ENCODE data around the gene CEMIP2.
A peak's percentile ranks its signal among the peaks of the same experiment; 100 is the strongest.
"Not testable (repeated sequence)": the region's sequence is repeated elsewhere in the genome, so short reads cannot be mapped to it uniquely, and the experiment has no call there.

Gene CEMIP2, protein sequence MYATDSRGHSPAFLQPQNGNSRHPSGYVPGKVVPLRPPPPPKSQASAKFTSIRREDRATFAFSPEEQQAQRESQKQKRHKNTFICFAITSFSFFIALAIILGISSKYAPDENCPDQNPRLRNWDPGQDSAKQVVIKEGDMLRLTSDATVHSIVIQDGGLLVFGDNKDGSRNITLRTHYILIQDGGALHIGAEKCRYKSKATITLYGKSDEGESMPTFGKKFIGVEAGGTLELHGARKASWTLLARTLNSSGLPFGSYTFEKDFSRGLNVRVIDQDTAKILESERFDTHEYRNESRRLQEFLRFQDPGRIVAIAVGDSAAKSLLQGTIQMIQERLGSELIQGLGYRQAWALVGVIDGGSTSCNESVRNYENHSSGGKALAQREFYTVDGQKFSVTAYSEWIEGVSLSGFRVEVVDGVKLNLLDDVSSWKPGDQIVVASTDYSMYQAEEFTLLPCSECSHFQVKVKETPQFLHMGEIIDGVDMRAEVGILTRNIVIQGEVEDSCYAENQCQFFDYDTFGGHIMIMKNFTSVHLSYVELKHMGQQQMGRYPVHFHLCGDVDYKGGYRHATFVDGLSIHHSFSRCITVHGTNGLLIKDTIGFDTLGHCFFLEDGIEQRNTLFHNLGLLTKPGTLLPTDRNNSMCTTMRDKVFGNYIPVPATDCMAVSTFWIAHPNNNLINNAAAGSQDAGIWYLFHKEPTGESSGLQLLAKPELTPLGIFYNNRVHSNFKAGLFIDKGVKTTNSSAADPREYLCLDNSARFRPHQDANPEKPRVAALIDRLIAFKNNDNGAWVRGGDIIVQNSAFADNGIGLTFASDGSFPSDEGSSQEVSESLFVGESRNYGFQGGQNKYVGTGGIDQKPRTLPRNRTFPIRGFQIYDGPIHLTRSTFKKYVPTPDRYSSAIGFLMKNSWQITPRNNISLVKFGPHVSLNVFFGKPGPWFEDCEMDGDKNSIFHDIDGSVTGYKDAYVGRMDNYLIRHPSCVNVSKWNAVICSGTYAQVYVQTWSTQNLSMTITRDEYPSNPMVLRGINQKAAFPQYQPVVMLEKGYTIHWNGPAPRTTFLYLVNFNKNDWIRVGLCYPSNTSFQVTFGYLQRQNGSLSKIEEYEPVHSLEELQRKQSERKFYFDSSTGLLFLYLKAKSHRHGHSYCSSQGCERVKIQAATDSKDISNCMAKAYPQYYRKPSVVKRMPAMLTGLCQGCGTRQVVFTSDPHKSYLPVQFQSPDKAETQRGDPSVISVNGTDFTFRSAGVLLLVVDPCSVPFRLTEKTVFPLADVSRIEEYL (N-terminal part only)

DNA sequence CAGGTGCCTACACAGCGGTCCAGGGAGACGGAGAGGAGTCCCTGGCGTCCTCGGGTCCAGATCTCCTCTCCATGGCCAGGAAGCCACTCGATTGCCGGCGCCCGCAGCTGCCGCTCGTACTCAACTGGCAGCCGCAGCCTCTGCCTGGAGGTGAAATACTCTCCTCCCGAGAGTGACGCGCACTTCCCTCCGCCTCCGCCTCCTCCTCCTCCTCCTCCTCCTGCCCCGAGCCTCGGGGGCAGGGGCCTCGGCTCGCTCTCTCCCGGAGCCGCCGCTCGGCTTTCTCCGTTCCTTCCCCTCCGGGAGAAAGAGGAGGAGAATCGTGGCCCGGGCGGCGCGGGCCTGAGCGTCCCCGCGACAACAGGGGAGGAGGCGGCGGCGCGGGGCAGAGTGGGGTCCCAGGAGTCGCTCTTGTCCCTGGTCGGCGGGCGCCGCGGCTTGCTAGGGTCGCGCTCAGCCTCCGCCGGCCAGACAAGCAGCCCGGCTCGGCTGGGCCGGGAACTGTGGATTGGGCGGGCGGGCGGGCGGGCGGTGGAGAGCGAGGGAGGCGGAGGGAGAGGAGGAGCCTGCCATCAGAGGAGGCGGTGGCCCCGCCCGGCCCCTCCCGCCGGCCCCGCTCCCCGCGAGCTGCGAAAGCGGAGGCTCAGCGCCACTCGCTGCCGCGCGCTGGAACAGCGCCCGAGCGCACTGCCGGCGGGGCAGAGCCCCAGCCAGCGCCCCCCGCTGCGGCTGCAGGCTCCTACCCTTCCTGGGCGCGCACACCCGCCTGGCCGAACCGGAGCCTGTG is at the start of gene CEMIP2:
CEMIP2 (minus strand) TSS at position 126 of the 787 bp plus-strand sequence. CDS start 18,140 bp downstream, outside the sequence.
- peak; percentile 88 for DNase-seq (ENCODE audit: low read depth)

DNA sequence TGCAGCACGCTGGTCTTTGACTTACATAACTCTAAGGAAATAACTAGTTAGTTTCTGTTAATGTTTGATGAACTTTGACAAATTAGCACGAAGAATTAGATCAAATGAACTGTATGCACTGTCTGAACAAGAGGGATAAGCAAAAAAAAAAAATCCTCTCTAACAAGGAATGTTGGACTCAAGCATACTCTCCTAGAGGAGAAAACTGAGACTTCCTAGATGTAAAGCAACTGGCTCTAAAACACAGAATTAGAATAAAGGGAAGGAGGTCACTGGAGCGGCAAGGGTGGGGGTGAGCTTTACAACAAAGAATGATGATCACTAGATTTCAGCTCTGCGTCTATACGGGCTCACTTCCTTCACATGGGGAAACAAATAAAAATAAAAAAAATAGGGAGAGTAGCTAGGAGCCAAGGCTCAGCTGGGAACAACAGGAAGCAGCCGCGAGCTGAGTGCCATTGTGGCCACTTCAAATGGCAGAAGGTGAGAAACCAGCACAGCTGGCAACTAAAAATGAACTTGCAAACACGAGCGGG is 48.7 kb upstream of the CEMIP2 start:
- no peak for DNase-seq (ENCODE audit: low read depth)

DNA sequence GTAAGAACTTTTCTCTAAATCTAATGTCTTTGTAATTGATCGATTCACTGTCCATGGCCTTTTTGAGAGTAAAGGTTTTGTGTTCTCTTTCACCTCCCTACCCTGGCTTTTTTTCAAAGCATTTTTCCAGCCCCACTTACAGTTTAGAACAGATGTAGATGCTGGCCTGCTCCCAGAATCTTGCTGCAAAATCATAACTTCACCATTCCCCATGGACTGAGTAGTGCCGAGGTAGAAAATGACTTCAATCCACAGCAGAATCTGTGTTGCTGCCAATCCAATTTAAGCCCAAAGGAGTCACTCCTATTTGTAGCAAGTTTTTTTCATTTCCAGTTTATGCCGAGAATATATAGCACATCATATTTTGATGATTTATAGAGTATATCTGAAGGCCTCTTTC is 46.5 kb upstream of the CEMIP2 start:
- DNase-seq (ENCODE audit: low read depth): no peak

DNA sequence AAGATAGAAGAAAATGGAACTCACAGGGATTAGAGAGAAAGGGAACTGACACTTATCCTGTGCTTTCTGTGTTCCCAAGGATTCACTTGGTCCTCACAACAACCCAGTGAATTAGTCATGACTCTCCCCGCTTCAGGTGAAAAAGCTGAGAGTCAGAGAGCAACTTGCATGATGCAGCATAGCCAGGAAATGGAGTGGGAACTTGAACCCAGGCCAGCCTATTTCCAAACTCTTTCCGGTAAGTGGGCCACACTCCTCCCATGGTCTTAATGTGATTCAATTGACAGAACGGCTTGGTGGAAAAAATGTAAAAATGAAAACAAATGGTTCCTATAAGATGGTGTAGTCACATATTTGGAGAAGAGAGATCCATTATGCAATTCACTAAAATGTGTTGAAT is 45.9 kb upstream of the CEMIP2 start:
- no peak for DNase-seq (ENCODE audit: low read depth)

DNA sequence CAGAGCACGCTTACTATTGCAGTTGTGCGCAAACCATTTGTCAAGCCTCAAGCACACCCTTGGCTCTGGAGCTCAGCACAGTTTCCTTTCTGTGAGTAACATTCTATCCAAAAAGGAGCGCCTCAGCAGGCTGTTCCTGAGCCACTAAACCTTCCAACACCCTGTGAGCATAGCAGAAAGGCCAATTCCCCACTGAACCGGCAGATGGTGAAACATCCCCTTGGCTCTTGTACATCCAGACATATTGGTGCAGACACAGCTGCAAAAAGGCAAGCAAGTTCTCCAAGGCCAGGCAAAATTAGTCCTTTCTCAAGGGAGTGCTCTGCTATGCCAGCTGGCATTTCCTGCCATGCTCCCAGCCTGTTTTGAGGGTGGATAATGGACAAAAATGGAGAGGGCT is 44.1 kb upstream of the CEMIP2 start:
- no peak for DNase-seq (ENCODE audit: low read depth)

DNA sequence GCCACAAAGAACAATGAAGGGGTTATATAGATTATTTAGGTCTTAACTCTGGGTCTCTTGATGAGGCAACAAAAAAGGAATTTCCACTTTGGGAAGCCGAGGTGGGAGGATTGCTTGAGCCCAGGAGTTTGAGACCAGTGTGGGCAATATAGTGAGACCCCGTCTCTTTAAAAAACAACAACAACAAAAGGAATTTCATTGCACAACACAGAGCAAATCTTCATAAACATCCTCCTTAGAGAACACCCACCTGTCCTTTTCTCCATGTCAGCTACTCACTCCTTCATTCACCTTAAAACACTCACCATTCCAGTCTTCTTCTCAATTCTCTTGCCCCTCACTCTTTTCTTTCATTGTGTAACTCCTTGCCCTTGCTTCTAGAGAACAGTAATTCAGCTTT is 39.8 kb upstream of the CEMIP2 start:
- DNase-seq (ENCODE audit: low read depth): no peak

DNA sequence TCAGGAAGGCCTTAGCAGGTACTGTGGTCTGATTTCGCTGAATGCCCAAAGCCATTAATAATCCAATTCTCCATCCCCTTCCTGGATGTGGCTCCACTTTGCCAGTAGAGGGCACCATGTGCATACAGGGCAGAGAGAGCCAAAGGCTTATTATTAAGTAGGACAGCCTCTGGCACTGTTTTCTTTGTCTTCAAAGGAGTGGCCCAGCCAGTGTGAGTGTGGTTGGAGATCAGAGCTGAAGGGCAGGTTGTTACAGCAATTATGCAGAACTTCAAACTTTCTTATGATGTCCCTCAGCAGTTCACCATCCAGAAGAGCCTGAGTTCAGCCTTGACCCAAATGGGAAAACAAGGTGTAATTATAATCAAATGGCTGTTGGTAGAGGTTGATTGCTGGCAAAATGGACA is 38.6 kb upstream of the CEMIP2 start:
- DNase-seq (ENCODE audit: low read depth): peak; percentile 31

DNA sequence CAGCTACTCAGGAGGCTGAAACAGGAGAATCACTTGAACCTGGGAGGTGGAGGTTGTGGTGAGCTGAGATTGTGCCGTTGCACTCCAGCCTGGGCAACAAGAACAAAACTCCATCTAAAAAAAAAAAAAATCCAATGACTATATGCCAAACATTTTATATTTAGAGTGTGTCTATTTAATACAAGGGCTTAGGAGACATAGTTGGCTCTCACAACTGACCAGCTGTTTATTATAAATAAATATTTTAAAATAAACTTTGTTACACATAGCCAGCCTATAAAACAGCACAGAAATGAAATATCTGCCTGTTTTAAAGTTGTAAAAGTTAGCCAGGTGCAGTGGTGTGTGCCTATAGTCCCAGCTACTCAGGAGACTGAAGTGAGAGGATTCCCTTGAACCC is 36.8 kb upstream of the CEMIP2 start:
- DNase-seq (ENCODE audit: low read depth): not testable (repeated sequence)

DNA sequence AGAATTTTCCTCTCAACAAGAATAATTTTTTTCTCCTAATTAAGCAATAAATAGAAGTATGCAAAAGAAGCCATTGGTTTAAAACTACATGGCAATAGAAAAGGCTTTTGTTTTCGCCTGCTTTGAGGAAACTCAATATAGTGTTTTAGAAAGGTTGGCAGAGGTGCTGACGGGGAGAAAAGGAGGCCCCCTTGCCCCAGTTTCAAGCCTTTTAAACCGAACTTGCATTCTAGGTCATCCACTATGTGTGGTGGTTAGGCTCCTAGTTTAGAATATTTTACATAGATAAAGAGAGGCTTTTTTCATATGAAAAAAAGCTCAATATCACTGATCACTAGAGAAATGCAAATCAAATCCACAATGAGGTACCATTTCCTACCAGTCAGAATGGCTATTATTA is 33.5 kb upstream of the CEMIP2 start:
- no peak for DNase-seq (ENCODE audit: low read depth)

DNA sequence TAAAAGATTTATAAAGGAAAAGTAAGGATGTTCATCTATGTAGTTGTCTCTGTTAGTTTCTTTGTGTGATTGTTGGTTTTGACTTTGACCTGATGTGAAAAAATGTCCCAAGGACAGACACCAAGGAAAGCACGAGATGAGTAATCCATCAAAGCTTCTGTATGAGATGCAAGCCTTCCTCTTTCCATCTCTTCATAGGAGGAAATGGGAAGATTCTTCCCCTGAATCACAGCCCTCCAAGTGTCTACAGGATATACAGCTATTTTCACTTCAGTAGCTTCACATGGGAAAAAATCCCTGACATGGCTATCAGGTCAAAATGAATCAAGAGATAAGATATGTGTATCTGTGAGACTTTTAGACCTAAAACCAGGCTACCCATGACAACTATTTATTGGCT is 29.0 kb upstream of the CEMIP2 start:
- no peak for DNase-seq (ENCODE audit: low read depth)

DNA sequence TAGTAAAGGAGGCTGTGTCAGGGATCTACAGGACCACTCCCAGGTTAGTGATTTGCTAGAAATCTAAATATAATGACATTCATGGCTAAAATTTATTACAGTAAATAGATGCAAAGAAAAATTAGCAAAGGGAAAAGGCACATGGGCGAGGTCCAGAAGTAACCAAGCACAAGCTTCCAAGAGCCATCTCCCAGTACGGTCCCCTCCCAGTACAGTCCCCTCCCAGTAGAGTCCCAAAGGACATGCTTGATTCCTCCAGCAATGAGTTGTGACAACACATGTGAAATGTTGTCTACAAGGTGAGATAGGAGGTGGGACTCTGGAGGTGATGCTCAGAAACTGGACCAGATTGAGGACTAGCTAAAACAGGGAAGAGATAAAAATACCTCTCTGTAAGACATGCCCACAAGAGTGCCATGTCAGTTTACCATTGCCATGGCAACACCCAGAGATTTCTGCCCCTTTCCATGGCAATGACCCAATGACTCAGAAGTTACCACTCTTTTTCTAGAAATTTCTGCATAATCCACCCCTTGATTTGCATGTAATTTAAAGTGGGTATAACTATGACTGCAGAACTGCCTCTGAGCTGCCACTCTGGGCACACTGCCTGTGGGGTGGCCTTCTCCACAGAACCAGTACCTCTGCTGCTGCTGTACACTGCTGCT is 27.9 kb upstream of the CEMIP2 start:
- DNase-seq (ENCODE audit: low read depth): no peak

DNA sequence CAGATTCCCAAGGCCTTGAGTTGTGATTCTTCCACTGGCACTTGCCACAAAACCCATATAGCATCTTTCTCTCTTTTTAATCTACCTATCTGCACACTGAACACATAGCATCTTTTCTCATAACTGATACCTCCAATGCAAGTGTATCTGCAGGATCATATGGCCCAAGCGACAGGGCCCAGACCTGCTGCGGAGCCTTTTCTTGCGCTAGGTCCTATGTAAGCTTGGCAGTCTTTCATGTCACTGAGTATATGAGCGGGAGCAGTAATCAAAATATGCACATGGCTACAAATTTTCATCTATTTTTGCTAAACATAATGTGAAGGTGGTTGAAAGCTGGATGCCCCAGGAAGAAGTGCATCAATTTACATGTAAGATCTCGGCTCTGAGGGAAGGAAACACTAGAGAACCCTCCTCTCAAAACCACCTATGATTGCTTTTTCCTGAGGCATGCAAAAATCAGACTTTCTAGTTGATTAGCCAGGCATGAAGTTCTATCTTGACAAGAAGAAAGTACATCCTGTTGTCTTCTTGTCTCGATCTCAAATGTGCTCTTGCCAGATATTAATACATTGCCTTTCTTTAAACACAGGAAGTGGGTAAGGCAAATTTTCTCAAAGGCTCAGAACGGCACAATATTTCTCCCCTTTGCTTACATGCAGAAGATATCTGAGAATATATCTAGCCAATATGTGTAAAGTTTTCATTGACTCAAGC is 26.9 kb upstream of the CEMIP2 start:
- no peak for DNase-seq (ENCODE audit: low read depth)

DNA sequence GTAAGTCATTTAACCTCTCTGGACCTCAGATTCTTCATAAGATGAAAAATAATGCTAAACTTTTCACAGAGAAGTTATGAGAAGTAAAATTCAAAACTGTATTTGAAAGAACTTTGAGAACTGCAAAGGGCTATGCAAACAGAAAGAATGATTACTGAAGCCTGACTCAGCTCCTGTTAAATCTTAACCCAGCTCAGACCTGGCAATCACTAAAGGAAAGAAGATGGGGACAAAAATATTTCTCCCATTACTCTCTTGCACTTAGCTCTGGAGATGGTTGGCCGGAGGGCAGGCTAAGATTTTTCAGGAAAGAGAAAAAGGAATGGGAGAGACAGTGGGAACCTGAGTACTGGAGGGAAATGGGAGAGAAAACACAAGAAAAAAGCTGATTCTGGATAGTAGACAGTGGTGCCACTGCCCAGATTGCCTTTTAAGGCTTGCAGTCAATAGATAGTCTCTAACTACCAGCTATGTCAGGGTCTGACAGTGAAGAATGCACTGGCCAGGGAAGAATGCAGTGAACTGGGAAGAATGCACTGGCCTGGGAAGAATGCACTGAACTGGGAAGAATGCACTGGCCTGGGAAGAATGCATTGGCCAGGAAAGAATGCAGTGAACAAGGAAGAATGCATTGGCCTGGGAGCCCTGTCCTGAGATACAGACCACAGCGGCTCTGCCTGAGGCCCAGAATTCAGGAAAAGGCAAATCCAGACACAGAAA is 25.2 kb upstream of the CEMIP2 start:
- DNase-seq (ENCODE audit: low read depth): no peak

DNA sequence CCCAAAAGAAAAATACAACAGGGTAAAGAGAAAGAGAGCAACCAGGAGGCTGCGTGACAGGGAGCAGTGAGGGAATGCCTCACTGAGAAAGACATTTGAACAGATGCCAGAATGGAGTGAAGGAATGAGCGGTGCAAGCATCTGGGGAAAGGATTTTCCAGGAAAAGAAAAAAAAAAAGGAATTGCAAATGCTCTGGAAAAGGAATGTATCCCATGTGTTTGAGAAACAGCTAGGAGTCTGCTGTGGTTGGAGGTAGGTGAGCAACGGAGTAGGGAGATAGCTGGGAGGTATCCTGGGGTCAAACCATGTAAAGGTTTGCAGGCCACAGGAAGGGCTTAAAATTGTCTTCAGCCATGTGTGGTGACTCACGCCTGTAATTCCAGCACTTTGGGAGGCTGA is 23.6 kb upstream of the CEMIP2 start:
- no peak for DNase-seq (ENCODE audit: low read depth)

DNA sequence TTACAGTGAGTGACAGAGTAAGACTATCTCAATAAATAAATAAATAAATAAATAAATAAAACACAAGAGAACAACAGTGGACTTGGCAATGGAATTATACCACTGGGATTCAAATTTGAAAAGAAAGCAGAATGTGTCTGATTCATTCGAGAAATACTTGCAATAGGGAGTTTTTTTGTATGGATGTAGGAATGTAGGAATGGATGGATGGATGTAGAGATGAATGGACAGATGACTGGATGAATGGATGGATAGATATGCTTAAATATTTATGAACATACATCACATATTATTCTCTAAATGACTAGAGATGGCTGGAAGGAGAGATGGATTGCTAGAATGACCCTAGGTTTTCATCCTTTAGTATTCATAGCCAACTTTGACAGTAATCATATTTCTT is 22.0 kb upstream of the CEMIP2 start:
- no peak for DNase-seq (ENCODE audit: low read depth)

DNA sequence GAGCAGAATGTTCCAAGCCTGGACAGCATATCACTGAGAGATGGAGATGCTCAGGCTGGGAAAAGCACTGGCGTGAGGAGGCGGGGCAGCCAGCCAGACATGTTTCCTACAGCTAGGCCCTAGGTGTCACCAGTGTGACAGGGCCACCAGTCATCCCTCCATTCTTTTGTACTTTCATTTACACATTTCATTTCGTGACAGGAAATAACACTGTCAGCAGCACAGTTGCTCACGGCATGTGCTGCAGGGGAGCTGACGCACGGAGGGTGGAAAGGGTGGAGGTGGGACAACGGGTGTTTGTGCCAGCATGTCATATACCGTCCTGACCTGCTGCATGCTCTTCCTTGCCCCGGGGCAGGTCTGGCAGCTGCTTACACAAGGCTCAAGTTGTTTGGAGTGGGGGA is 14.8 kb upstream of the CEMIP2 start:
- peak; percentile 77 for DNase-seq (ENCODE audit: low read depth)

DNA sequence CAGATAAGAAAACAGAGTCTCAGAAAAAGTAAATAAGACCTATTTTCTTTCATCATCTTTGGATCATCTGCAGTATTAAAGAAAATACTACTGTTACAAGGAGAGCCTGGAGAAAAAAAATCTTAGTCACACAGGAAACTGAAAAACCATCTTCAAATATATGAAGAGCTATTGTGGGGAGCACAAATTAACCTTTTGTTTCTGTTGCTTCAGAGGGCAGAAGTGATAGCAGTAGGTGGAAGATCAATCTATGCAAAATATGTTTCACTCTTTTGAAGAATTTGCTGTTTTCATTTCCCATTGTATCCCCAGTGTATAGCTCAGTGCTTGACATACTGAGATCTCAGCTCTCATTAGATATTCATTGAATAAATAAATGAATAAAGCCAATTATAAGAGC is 13.1 kb upstream of the CEMIP2 start:
- no peak for DNase-seq (ENCODE audit: low read depth)

DNA sequence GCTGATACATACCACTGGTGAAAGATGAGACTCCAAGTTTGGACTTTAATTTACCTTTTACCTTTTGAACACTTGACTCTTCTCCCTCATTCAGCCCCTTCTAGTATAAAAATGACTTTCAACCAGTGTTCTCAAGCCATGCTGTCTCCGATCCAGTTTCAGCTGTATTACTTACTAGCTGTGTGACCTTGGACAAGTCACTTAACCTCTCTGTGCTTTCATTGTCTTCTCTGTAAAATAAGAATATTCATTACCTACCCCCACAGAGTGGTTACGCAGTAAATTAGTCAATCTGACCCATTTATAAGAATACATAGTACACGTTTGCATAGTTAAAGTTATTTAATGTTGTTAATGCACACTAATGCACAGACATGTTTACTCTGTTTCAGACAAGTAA is 12.6 kb upstream of the CEMIP2 start:
- no peak for DNase-seq (ENCODE audit: low read depth)

DNA sequence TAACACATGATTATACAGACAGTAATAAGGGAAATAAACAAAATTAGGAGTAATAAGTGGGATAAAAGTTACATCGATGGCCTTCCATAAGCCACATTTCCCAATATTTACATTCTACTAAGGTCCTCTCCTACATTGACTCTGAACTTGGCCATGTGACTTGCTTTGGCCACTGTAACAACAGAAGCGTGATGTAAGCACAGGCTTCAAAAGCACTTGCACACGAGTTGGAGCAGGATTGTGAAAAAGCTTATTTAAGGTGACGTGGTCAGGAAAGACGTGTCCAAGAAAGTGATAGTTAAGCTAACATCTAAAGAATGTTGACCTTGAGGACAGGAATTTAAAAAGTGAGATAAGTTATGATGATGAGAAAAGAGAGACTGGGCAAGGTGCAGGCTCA is 9.8 kb upstream of the CEMIP2 start:
- no peak for DNase-seq (ENCODE audit: low read depth)

All from activated T-cell treated with anti-CD3 and anti-CD28 coated beads for 48 hours (primary cell).